IMR-90 (cell line): ENCODE results near the gene FCHSD2. TPM values are rescaled to one million over a fixed set of nuclear protein-coding genes. Genes with fewer than 3 reads are reported as not detected.

ENCODE experiments used
- ATAC-seq: fragments of 200-7000 bp; cut with Tn5 transposase; 2 replicates; pipeline ENCODE4 v1.9.1; 2020; ENCODE audit warnings: low read depth, mild to moderate bottlenecking, moderate library complexity
- BruUV-seq: library from RNA; stranded (reverse); fragments of 400-500 nt; replicated peaks from 2 replicates; lab custom pipeline; 2021; lab: Mats Ljungman, UMichigan
- CTCF ChIA-PET: fragments of 300-600 bp; formaldehyde crosslinking; extraction: SDS; loops from one replicate; lab custom pipeline; 2021; ENCODE audit warnings: antibody characterized with exemption; lab: Yijun Ruan, JAX
- POLR2A ChIA-PET: fragments of 300-600 bp; sonication (Branson Sonifier 250); formaldehyde crosslinking; loops from one replicate; lab custom pipeline; 2022; ENCODE audit warnings: antibody characterized with exemption; ENCODE audit not compliant: unreplicated experiment; lab: Charles Lee
- DNase-seq: peaks from one replicate; pipeline ENCODE4 v3.0.0; 2013
- H2AFZ ChIP-seq: replicated peaks from 2 replicates; pipeline ENCODE3; 2013; ENCODE audit warnings: low read length, mild to moderate bottlenecking; ENCODE audit not compliant: poor library complexity
- H2AK5ac ChIP-seq: 2 replicates; pipeline ENCODE4 v1.6.1; 2013; ENCODE audit warnings: low read depth, low read length, inconsistent platforms
- H2AK9ac ChIP-seq: replicated peaks from 2 replicates; pipeline ENCODE3; 2013; ENCODE audit warnings: mild to moderate bottlenecking, low read depth, low read length, moderate library complexity; ENCODE audit not compliant: poor library complexity
- H2BK120ac ChIP-seq: 2 replicates; pipeline ENCODE4 v1.6.1; 2013; ENCODE audit warnings: low read depth, low read length, inconsistent platforms
- H2BK15ac ChIP-seq: 3 replicates; pipeline ENCODE4 v1.6.1; 2013; ENCODE audit warnings: low read depth, low read length, inconsistent platforms
- H2BK20ac ChIP-seq: 2 replicates; pipeline ENCODE4 v1.6.1; 2013; ENCODE audit warnings: low read depth, mild to moderate bottlenecking, inconsistent platforms, low read length, moderate library complexity
- H2BK5ac ChIP-seq: 2 replicates; pipeline ENCODE4 v1.6.1; 2013; ENCODE audit warnings: mild to moderate bottlenecking, low read depth, low read length, inconsistent platforms; ENCODE audit not compliant: poor library complexity, severe bottlenecking
- H3K14ac ChIP-seq: replicated peaks from 2 replicates; pipeline ENCODE4 v1.6.1; 2013; ENCODE audit warnings: low read depth, low read length, inconsistent platforms
- H3K18ac ChIP-seq: 2 replicates; pipeline ENCODE4 v1.6.1; 2013; ENCODE audit warnings: low read depth, low read length, control low read depth
- H3K23ac ChIP-seq: 2 replicates; pipeline ENCODE4 v1.6.1; 2013; ENCODE audit warnings: low read depth, low read length, inconsistent platforms
- H3K27ac ChIP-seq: 2 replicates; pipeline ENCODE4 v1.5.1; 2013; ENCODE audit warnings: mild to moderate bottlenecking, control low read depth, low read length; ENCODE audit not compliant: insufficient read depth
- H3K27me3 ChIP-seq: 2 replicates; pipeline ENCODE4 v1.6.1; 2013; ENCODE audit warnings: low read length; ENCODE audit not compliant: control insufficient read depth, insufficient read depth
- H3K36me3 ChIP-seq: 2 replicates; pipeline ENCODE4 v1.6.1; 2013; ENCODE audit warnings: low read length, mixed read lengths; ENCODE audit not compliant: control insufficient read depth, insufficient read depth
- H3K4ac ChIP-seq: 2 replicates; pipeline ENCODE4 v1.6.1; 2013; ENCODE audit warnings: low read depth, low read length, inconsistent platforms
- H3K4me1 ChIP-seq: 2 replicates; pipeline ENCODE4 v1.6.1; 2013; ENCODE audit warnings: low read length, mixed read lengths; ENCODE audit not compliant: control insufficient read depth, insufficient read depth
- H3K4me2 ChIP-seq: 2 replicates; pipeline ENCODE4 v1.6.1; 2013; ENCODE audit warnings: low read depth, mild to moderate bottlenecking, control low read depth, low read length, moderate library complexity
- H3K4me3 ChIP-seq: 2 replicates; pipeline ENCODE4 v1.5.1; 2013; ENCODE audit warnings: low read depth, mild to moderate bottlenecking, control low read depth, low read length, moderate library complexity; ENCODE audit not compliant: insufficient read depth
- H3K56ac ChIP-seq: 2 replicates; pipeline ENCODE4 v1.6.1; 2013; ENCODE audit warnings: low read length, inconsistent platforms; ENCODE audit not compliant: insufficient read depth; ENCODE audit errors: extremely low read depth
- H3K79me1 ChIP-seq, 2 experiments: 2 replicates each; pipeline ENCODE4 v1.6.1; 2013; ENCODE audit warnings: low read length in 2 of 2, inconsistent platforms in 1 of 2, low read depth in 1 of 2
- H3K9ac ChIP-seq: 2 replicates; pipeline ENCODE4 v1.6.1; 2013; ENCODE audit warnings: low read depth, low read length, control low read depth
- H3K9me1 ChIP-seq: 2 replicates; pipeline ENCODE4 v1.6.1; 2013; ENCODE audit warnings: low read length, inconsistent platforms; ENCODE audit not compliant: insufficient read depth
- H3K9me3 ChIP-seq: 2 replicates; pipeline ENCODE4 v1.6.1; 2013; ENCODE audit warnings: low read length; ENCODE audit not compliant: control insufficient read depth, insufficient read depth
- H4K20me1 ChIP-seq: 2 replicates; pipeline ENCODE4 v1.6.1; 2013; ENCODE audit warnings: low read length, inconsistent platforms; ENCODE audit not compliant: insufficient read depth
- H4K5ac ChIP-seq: 2 replicates; pipeline ENCODE4 v1.6.1; 2013; ENCODE audit warnings: mild to moderate bottlenecking, low read depth, low read length, control low read depth
- H4K8ac ChIP-seq, 2 experiments: 2 replicates each; pipeline ENCODE4 v1.6.1; 2013; ENCODE audit warnings: low read depth in 2 of 2, low read length in 2 of 2, control low read depth in 1 of 2, inconsistent platforms in 1 of 2
- H4K91ac ChIP-seq: 2 replicates; pipeline ENCODE4 v1.6.1; 2013; ENCODE audit warnings: low read depth, low read length, inconsistent platforms; ENCODE audit not compliant: insufficient read depth
- RCOR1 ChIP-seq: IDR thresholded peaks from 2 replicates; pipeline ENCODE4 v1.6.1; 2012; ENCODE audit warnings: mild to moderate bottlenecking, low read length, improper control_type of control experiment; ENCODE audit not compliant: insufficient replicate concordance
- WGBS, 2 experiments: methylation state at CpG; one replicate each; pipeline versions ENCODE4 v1.1.5 to v1.1.7; 2013; ENCODE audit warnings: missing lambda C conversion rate in 2 of 2; ENCODE audit not compliant: insufficient read length in 1 of 2; ENCODE audit errors: extremely low coverage in 2 of 2; 5-methylcytosine and 5-hydroxymethylcytosine counted together
- dilution Hi-C: fragments of 300-500 bp; cut with HindIII; formaldehyde crosslinking; loops from one replicate; pipeline ENCODE4 v1.14.3; 2018; ENCODE audit warnings: low sequenced_read_pairs; ENCODE audit not compliant: unreplicated experiment
- in situ Hi-C: fragments of 300-500 bp; cut with MboI; formaldehyde crosslinking; loops from 3 replicates; pipeline ENCODE4 v1.14.3; 2019; ENCODE audit warnings: low sequenced_read_pairs, inconsistent platforms, mixed read lengths
- intact Hi-C: fragments of 100-400 bp; cut with micrococcal nuclease; formaldehyde crosslinking; loops from 2 replicates; pipeline ENCODE4 v1.10.0; 2022
- polyA plus RNA-seq, 3 experiments: library from polyadenylated mRNA; depleted of rRNA; stranded (reverse); fragments of >200 nt; gene quantifications; 2 replicates each; pipeline ENCODE4 v1.2.3, GENCODE V29; 2012; ENCODE audit warnings: low replicate concordance in 1 of 3
- total RNA-seq: library from RNA; depleted of rRNA; stranded (reverse); fragments of >200 nt; gene quantifications from 2 replicates; pipeline ENCODE4 v1.2.3, GENCODE V29; 2012

Gene FCHSD2
- total and polyA plus RNA-seq, 2 of the 4 experiments (the other 2 are of a cell fraction): 5.9 to 18.7 TPM

DNA sequence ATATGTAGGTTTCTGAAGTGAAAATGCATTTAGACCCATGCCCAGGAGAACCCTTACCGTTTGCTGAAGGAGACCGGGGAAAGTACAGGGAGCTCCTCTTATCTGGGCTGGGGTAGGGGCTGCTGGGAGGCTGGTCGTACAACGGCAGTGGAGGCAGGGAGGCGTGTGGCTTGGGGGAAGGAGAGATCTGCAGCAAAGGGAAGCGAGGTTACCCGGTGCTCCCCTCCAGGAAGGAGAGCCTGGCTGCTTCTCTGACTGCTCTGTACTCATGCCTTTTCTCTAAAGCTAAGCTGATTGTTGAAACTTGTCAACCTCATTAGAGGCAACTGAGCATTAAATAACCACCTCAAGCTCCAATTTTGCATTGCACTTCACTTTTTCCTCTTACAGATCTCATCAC lies 300.7 kb downstream of the FCHSD2 start:
- H3K27me3 ChIP-seq: no peaks in the 10 kb centered on the region
- H2AFZ ChIP-seq: no peak overlapping the region
- no peaks in the 10 kb centered on the region for H4K20me1 ChIP-seq
- 0 out of 2 replicates have a peak overlapping the region, but pooled peaks have one; percentile 3 for H4K91ac ChIP-seq
- peak overlapping the region; percentile 11 for H2BK5ac ChIP-seq
- H3K27ac ChIP-seq: peak overlapping the region; percentile 23; the same call in 1 of the 2 replicates
- no peak overlapping the region; the same call in 2 of the 3 replicates for H2BK15ac ChIP-seq
- in situ Hi-C loops (no loop called here), dilution Hi-C loops (no loop called here), intact Hi-C loops (no loop called here)
- H3K18ac ChIP-seq: 0 out of 2 replicates have a peak overlapping the region, but pooled peaks have one; percentile 9
- no peak overlapping the region for H4K8ac ChIP-seq
- TF ChIP-seq RCOR1: no peak
- H3K9me1 ChIP-seq: peaks cover 20% of the 10 kb centered on the region
- no TSS peak for BruUV-seq
- H3K4me1 ChIP-seq: peaks cover 9% of the 10 kb centered on the region
- no peak overlapping the region for H3K56ac ChIP-seq
- H3K79me1 ChIP-seq: peaks cover 6 to 18% of the 10 kb centered on the region in 2 experiments; a peak in 3 of 4 replicates
- no peak overlapping the region; the same call in 1 of the 2 replicates for H2BK20ac ChIP-seq
- no peak for ATAC-seq
- peak overlapping the region; percentile 73 for H3K4ac ChIP-seq
- no peak overlapping the region for H3K23ac ChIP-seq
- WGBS, 2 experiments: no CpG with 5 or more reads among the region's 7 CpGs
- CTCF ChIA-PET: interaction anchor here (0.9 kb wide), 1 partner anchor 9 kb away, joined by 4 read pairs; no protein-coding TSS in a partner anchor
- no peak overlapping the region for H4K5ac ChIP-seq
- H3K14ac ChIP-seq: no peak overlapping the region
- H2AK5ac ChIP-seq: peak overlapping the region; percentile 84; the same call in 1 of the 2 replicates
- peak overlapping the region; percentile 39; the same call in 1 of the 2 replicates for H2BK120ac ChIP-seq
- H3K9me3 ChIP-seq: no peaks in the 10 kb centered on the region
- no peak overlapping the region for H3K9ac ChIP-seq
- no peak overlapping the region for H3K4me3 ChIP-seq
- H2AK9ac ChIP-seq: peak overlapping the region; percentile 13
- H3K4me2 ChIP-seq: no peak overlapping the region
- DNase-seq: no peak
- H3K36me3 ChIP-seq: peaks cover 14% of the 10 kb centered on the region
- POLR2A ChIA-PET: no interaction called here
